HUDEP-2 (cell line): ENCODE measurements around the gene PRH2.
A peak's percentile ranks its signal among the peaks of the same experiment; 100 is the strongest.

Experiments
- DNase-seq, 76 experiments: peaks; one replicate each; lab custom pipeline; 2025; ENCODE audit not compliant: unreplicated experiment in 76 of 76; lab: John Stamatoyannopoulos, UW

The PRH2 gene

DNA sequence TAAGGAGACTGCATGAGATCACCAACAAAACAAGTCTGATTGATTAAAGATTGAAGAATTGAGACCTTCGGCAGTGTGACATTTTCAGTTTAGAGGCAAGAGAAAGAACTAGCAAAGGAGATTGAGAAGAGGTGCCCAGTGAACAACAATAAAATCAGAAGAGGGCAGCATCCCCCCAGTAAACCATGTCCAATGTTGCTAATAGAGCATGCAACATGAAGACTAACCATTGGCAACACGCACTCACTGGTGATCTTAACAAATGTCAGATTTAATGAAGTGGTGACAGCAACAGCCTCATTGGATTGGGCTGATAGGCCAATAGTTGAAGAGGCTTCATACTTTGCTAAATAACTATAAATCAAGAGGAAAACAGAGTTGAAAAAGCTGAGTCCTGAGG, 30.8 kb downstream of the PRH2 start:
- peak in 1 of 76 experiments; percentile 3 for DNase-seq

DNA sequence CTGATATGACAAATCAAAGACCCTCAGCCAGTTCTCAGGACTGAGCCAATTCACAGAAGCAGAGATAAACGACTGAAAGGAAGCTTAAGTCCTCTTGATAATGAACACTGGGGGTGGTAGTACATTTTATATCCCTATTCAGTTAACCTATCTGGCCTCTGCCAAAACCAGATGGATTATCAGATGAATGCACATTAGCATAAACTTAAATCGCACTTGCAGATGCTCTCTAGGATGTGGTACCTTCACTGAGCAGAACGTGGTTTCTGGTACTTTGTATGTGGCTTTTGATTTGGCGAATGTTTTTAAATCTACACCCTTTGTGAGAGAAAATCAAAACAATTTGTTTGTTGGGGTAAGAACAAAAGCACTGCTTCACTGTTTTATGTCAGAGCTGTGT, 31.2 kb downstream of the PRH2 start:
- DNase-seq = peak in 7 of 76 experiments; percentile 3 to 26 (median 13)

DNA sequence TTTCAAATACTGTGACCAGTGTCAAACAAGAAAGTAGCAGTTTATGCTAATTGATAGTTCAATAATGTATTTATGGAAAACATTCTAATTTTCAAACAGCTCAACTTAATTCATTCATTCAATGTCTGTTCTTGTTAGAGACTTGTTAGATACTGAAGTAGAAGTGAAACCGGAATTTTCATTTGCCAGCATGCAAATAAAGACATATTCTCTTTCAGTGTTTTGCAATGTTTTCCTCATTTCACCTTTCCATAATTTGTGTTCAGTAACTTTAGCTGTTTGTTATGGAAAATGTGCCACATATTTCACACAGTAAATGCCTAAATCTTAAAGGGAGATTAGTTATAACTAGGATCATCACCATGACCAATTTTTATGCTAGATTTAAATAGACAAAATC, 36.4 kb downstream of the PRH2 start:
- no peak for DNase-seq

DNA sequence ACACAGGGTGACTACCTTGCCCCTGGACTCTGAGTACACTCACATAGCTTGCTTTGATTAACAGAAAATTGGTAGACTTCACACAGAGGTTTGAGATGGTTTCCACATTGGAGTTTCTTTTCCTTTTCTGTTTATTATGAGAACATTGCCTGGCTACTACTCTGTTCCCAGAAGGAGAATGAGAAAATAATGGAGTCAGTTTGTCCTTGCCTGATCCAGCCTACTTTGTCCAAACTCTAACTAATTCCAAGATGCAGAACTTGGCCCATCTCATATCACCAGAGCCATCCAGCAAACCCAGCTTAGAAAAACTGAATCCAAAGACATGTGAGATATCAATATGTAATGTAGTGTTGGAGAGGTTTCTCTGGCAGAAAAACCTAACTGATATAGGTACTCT, 37.3 kb downstream of the PRH2 start:
- no peak for DNase-seq

GRCh38 chr12:10967409-10967808, 38.4 kb downstream of the PRH2 start:
- DNase-seq = no peak

- no peak for DNase-seq
Measured at GRCh38 chr12:10968765-10969456, 39.9 kb downstream of the PRH2 start.

DNA sequence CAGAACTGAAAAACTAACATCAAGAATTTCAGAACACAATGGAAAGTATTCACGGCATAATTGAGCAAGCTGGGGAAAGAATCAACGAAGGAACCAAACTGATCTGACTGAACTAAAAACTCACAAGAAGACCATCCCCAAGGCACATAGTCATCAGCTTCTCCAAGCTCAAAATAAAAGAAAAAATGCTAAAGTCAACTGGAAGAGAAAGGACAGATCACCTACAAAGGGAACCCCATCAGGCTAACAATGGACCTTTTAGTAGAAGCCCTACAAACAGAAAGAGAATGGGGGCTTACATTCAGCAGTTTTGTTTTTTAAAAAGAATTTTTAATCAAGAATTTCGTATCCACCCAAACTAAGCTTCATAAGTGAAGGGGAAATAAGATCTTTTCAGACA, 45.9 kb downstream of the PRH2 start:
- no peak for DNase-seq

DNA sequence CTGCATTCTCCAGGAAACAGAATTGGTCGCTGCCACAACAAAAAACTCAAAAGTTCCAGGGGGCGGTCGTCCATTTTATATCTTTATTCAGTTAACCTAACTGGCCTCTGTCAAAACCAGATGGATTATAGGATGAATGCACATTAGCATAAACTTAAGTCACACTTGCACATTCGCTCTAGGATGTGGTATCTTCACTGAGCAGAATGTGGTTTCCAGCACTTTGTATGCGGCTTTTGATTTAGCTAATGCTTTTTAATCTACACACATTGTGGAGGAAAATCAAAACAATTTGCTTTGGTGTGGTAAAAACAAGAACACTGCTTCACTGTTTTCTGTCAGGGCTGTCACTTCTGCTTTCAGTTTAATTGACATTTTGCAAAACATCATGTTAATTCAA, 53.2 kb downstream of the PRH2 start:
- DNase-seq = no peak
